SK-N-MC (cell line): ENCODE results near the gene HS3ST1.

Experiments
- EZH2 ChIP-seq: fragments of 200-600 bp; sonication (generic); IDR thresholded peaks from one replicate; pipeline ENCODE4 v1.6.1; 2017; ENCODE audit warnings: antibody characterized with exemption
- FOXP2 ChIP-seq: optimal IDR thresholded peaks from 2 replicates; pipeline ENCODE3; 2011; ENCODE audit warnings: mild to moderate bottlenecking, moderate library complexity; ENCODE audit not compliant: insufficient read depth; ENCODE audit errors: extremely low read length, control extremely low read depth
- POLR2AphosphoS5 ChIP-seq: IDR thresholded peaks from 2 replicates; pipeline ENCODE4 v1.6.1; 2012; ENCODE audit warnings: mild to moderate bottlenecking, low read depth, low read length, borderline replicate concordance

GRCh38 chr4:11365039-11365438 lies 63.7 kb downstream of the HS3ST1 start:
- TF ChIP-seq EZH2, result no peak
- TF ChIP-seq POLR2AphosphoS5, result no peak
- no peak for TF ChIP-seq FOXP2
